ENCODE results near the gene PSEN2. TPM values are rescaled to one million over a fixed set of nuclear protein-coding genes. Genes with fewer than 3 reads are reported as not detected.
A peak's percentile ranks its signal among the peaks of the same experiment; 100 is the strongest.

Gene PSEN2
- total RNA-seq (1 to 10 TPM; 2.0 to 3.4 TPM), total RNA-seq (0.23 to 0.58 reads per million in 2 donors)

DNA sequence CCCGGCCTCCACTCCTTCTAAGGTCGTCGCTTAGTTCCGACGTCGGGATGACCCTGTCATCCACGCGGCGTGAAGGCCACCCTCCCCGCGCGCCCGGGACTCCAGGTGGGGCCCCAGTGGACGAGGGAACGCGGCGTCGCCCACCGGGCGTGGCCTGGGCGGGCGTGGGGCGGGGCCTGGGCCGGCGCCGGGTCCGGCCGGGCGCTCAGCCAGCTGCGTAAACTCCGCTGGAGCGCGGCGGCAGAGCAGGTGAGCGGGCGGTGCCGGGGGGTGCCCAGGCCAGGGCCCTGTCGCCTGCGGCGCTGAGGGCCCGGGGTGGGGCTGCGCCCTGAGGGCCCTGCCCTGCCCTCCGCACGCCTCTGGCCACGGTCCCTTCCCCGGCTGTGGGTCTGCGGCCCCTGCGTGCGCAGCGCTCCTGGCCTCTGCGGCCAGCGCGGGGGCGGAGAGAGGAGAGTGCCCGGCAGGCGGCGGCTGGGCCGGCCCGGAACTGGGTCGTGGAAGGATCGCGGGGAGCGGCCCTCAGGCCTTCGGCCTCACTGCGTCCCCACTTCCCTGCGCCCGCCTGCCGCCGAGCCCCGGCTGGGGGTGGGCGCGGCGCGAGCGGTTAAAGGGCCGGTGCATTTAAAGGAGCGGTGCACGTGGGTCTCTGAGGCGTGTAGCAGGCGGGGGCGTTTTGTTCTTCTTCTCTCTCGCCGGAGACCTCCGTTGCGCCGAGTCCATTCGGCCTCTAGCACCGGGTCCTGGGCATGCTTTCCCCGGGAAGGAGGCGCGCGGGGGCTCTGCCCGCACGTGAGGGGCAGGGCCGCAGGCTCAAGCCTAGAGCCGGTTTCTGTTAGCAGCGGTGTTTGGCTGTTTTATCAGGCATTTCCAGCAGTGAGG lies at the start of gene PSEN2:
Gene PSEN2 (plus strand): TSS at position 216 of the 879 bp plus-strand sequence. CDS start 11,292 bp downstream, outside the sequence.
- Mint-ChIP-seq H3K27me3 (peaks cover 18% of the 10 kb centered on the region), H3K4me3 (peak within 1 kb of the TSS; percentile 92), H3K27ac (no peak within 1 kb of the TSS)

DNA sequence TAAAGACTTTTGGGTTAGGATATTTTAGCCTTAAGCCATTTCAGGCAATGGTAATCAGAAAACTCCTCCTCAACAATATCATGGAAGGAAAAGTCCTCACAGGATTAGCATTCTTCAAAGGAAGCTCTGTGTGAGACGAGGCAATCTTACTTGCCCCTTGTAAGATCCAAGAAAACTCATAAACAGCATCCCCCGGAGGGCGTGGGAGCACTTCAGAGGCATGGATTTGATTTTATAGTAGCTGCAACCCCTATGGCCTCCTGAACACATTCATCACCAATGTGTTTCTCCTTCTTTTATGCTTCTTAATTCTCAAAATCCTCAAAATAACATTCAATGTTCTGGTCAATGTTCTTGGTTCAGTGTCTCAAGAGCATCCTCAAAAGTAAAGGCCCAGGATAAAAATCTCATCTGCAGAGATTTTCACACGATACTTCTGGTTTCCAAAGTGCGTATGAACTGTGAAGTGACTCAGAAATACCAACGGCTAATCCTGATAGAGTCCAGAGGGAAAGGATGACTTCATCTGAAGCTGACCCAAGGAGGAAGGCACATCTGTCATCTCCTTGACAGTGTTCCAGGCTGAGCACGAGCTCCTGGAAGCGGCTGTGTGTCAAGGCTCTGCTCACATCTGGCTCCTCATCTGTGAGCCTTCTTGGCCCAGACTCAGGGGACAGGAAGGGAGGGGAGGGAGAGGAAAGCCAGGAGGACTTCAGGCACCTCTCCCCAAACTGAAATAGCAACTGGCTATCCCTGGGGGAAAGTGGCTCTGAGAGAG lies 49.3 kb upstream of the PSEN2 start:
- no peaks in the 10 kb centered on the region for H3K36me3 Mint-ChIP-seq (ENCODE audit: low read depth)
- no peak for DNase-seq
- ATAC-seq: no peak
- H3K4me3 Mint-ChIP-seq: no peak overlapping the region
- peaks cover 20% of the 10 kb centered on the region for H3K4me1 Mint-ChIP-seq
- H3K27me3 Mint-ChIP-seq: no peaks in the 10 kb centered on the region
- no peak overlapping the region for H3K27ac Mint-ChIP-seq
- no peaks in the 10 kb centered on the region for H3K9me3 ChIP-seq (ENCODE audit: control insufficient read depth, low read length, poor library complexity, severe bottlenecking)

More for the DNA sequence above, at the start of gene PSEN2:
- no peaks in the 10 kb centered on the region for H3K9me3 ChIP-seq (ENCODE audit: control insufficient read depth, low read length, poor library complexity, severe bottlenecking)
- H3K36me3 Mint-ChIP-seq (ENCODE audit: low read depth): peaks cover 3% of the 10 kb centered on the region
- peaks cover 15% of the 10 kb centered on the region for H3K4me1 Mint-ChIP-seq
- DNase-seq (peak; percentile 23 to 48 (median 43)), ATAC-seq (peak; percentile 90)

DNA sequence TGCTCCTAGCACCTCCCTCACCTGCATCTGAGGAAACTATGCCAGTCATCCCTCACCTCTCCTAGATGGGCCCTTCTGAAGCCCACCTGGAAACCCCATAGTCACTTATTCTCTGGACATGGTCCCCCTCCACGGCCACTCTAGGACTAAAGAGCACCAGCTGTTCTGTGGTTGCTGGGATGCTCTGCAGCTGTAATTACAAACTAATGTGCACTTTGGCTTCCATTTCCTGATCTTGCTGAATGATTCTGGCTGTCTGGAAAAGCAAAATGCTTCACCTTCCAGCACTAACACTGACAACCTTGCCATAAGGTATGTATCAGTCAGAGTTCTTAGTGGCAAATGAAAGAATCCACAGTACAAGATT lies 48.7 kb upstream of the PSEN2 start:
- no peak overlapping the region for H3K4me3 Mint-ChIP-seq

DNA sequence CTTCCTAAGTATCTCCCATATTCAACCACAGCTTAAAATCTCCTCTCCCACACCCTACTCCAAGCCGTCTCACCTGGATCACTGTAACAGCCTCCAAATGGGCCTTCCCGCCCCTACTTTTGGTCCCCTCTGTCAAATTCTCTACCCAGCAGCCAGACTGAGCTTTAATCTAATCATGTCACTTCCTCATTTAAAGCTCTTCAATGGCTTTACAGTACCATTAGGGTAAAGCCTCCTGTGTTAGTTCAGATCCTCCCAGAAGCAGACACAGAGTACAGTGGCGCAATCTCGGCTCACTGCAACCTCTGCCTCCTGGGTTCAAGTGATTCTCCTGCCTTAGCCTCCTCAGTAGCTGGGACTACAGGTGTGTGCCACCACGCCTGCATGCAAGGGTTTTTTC lies 46.8 kb upstream of the PSEN2 start:
- H3K4me1 Mint-ChIP-seq: peaks cover 19% of the 10 kb centered on the region

More for the DNA sequence above, 48.7 kb upstream of the PSEN2 start:
- no peak overlapping the region for H3K27ac Mint-ChIP-seq
- H3K4me1 Mint-ChIP-seq: peaks cover 20% of the 10 kb centered on the region
- no peaks in the 10 kb centered on the region for H3K27me3 Mint-ChIP-seq
- ATAC-seq (no peak), DNase-seq (no peak)
- no peaks in the 10 kb centered on the region for H3K9me3 ChIP-seq (ENCODE audit: control insufficient read depth, low read length, poor library complexity, severe bottlenecking)
- no peaks in the 10 kb centered on the region for H3K36me3 Mint-ChIP-seq (ENCODE audit: low read depth)

DNA sequence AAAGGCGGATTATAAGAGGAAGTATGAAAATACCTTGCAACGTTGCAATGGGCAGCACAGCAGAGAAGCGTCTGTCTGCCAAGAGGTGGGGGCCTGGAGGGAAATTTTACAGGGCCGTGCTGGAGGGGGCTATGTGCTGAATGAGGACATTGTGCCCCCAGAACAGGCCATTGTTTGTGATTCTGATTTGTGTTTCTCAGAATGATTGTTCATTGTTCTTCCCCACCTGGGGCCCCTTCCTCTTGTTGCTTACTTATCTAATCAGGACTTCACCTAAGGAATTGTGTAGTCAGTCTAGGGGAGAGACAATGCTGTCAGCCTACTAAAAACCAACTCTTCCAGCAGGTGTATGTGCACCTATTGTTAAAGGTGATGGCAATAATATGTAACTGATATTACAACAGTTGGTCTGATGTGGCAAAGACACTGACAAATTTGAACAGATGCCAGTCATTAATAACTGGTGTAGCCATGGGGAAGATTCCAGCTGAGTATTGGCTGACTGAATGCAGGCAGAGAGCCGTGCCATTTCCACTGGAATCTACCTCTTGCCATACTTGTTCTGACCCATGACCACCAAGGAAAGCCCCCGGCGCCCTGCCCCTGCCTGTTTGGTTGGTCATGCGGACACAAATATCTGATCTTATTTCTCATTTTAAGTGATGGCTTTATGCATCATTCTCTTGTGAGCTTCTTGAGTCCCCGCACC lies 45.2 kb upstream of the PSEN2 start:
- H3K4me1 Mint-ChIP-seq: peaks cover 17% of the 10 kb centered on the region

More for the DNA sequence above, 46.8 kb upstream of the PSEN2 start:
- Mint-ChIP-seq H3K27ac (no peak overlapping the region), H3K4me3 (no peak overlapping the region), H3K27me3 (no peaks in the 10 kb centered on the region), H3K36me3 (ENCODE audit: low read depth) (no peaks in the 10 kb centered on the region)
- ATAC-seq (no peak), DNase-seq (no peak)
- no peaks in the 10 kb centered on the region for H3K9me3 ChIP-seq (ENCODE audit: control insufficient read depth, low read length, poor library complexity, severe bottlenecking)

DNA sequence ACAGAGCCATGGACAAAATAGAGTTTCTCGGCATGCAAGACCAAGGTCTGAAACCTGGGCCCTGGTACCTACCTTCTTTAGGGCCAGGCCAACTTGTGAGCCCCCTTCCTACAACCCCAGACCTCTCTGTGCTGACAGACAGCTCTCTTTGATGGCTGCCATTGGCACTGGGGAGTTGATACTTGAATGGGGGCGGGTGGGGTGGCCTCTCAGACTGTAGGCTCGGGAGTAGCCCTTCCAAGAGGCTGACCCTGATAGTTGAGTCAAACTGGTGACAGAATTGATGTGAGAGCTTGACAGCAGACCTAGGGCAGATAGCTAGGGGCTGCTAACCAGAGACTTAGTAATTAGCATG lies 44.7 kb upstream of the PSEN2 start:
- H3K9me3 ChIP-seq (ENCODE audit: control insufficient read depth, low read length, poor library complexity, severe bottlenecking): no peaks in the 10 kb centered on the region
- no peak for DNase-seq
- Mint-ChIP-seq H3K27ac (peak overlapping the region; percentile 53), H3K4me3 (no peak overlapping the region), H3K36me3 (ENCODE audit: low read depth) (no peaks in the 10 kb centered on the region), H3K27me3 (peaks cover 2% of the 10 kb centered on the region), H3K4me1 (peaks cover 17% of the 10 kb centered on the region)
- no peak for ATAC-seq

More for the DNA sequence above, 45.2 kb upstream of the PSEN2 start:
- ATAC-seq: no peak
- H3K4me3 Mint-ChIP-seq: no peak overlapping the region
- H3K36me3 Mint-ChIP-seq (ENCODE audit: low read depth): no peaks in the 10 kb centered on the region
- H3K27ac Mint-ChIP-seq: peak overlapping the region; percentile 53
- no peaks in the 10 kb centered on the region for H3K27me3 Mint-ChIP-seq
- DNase-seq: no peak
- no peaks in the 10 kb centered on the region for H3K9me3 ChIP-seq (ENCODE audit: control insufficient read depth, low read length, poor library complexity, severe bottlenecking)

DNA sequence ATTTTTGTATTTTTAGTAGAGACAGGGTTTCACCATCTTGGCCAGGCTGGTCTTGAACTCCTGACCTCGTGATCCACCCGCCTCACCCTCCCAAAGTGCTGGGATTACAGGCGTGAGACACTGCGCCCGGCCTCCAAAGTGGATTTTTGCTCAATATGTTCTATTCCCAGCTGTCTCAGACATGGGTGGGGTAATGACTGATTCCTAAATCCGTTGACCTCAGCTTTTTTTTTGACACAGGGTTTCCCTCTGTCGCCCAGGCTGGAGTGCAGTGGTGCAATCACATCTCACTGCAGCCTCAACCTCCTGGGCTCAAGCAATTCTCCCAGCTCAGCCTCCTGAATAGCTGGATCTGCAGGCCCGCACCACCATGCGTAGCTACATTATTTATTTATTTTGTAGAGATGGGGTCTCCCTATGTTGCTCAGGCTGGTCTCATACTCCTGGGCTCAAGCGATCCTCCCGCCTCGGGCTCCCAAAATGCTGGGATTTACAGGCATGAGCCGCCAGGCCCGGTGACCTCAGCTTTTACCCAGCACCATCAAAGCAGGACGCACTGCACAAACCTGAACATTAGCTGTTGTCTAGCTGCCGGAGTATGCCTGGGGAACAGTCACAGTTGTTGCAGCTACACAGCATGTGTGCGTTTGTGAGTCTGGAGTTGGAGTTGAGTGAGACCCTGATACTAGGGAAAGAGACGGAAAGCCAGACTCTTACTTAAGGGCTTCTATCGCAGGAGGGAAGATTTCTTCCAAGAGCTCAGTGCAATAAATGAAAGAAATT lies 43.7 kb upstream of the PSEN2 start:
- DNase-seq (no peak), ATAC-seq (no peak)
- Mint-ChIP-seq H3K27me3 (peaks cover 7% of the 10 kb centered on the region), H3K4me3 (peak overlapping the region; percentile 49), H3K27ac (peak overlapping the region; percentile 87), H3K36me3 (ENCODE audit: low read depth) (peaks cover 2% of the 10 kb centered on the region), H3K4me1 (peaks cover 17% of the 10 kb centered on the region)
- no peaks in the 10 kb centered on the region for H3K9me3 ChIP-seq (ENCODE audit: control insufficient read depth, low read length, poor library complexity, severe bottlenecking)

DNA sequence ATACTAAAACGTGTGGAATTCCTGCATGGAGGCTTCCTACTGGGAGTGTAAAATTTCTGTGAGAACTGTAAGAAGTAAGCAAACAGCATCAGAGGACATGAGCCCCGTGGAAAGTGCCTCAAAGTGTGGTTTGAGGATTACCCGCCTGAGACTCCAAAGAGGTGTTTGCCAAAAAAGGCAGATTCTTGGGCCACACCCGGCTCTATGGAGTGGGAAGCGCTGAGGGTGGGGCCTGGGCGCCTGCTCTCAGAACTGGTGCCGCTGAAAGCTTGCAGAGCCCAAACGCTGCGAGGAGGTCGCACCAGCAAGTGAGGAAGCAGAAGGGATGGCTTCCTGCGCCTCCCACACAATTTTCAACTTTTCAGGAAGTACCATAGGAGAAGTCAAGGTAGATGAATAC lies 43.0 kb upstream of the PSEN2 start:
- no peak for DNase-seq
- no peak for ATAC-seq

DNA sequence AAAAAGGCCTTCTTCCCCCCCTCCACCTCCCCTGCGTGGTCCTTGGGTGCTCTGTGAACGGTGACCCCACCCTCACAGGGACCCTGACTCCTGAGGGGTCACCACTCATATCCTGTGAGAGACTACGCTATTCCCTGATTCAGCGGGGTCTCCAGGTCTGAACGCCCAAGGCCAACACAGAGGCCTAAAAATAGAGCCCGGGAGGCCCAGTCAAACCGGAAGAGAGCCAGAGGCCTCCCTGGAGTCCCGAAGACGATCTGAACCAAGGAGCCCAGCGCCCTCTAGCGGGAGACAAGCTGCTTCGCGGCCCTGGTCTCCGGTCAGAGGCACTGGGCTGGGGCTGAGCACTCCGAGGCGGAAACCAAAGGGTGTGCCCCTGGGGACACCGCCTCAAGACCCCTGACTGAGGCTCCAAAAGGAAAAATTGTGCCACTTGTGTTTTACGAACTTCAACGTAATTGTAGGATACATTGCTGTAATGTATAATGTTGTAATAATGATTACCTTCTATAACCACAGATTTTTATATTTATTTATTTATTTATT lies 42.4 kb upstream of the PSEN2 start:
- H3K4me3 Mint-ChIP-seq: peak overlapping the region; percentile 41
- H3K36me3 Mint-ChIP-seq (ENCODE audit: low read depth): peaks cover 2% of the 10 kb centered on the region
- no peaks in the 10 kb centered on the region for H3K9me3 ChIP-seq (ENCODE audit: control insufficient read depth, low read length, poor library complexity, severe bottlenecking)
- peaks cover 17% of the 10 kb centered on the region for H3K4me1 Mint-ChIP-seq
- H3K27me3 Mint-ChIP-seq: peaks cover 7% of the 10 kb centered on the region
- peak overlapping the region; percentile 87 for H3K27ac Mint-ChIP-seq
- DNase-seq (peak; percentile 85 to 94 (median 87)), ATAC-seq (peak; percentile 99)

More for the DNA sequence above, 43.0 kb upstream of the PSEN2 start:
- Mint-ChIP-seq H3K27me3 (peaks cover 7% of the 10 kb centered on the region), H3K4me1 (peaks cover 17% of the 10 kb centered on the region), H3K4me3 (peak overlapping the region; percentile 49), H3K27ac (peak overlapping the region; percentile 87), H3K36me3 (ENCODE audit: low read depth) (peaks cover 2% of the 10 kb centered on the region)
- no peaks in the 10 kb centered on the region for H3K9me3 ChIP-seq (ENCODE audit: control insufficient read depth, low read length, poor library complexity, severe bottlenecking)

DNA sequence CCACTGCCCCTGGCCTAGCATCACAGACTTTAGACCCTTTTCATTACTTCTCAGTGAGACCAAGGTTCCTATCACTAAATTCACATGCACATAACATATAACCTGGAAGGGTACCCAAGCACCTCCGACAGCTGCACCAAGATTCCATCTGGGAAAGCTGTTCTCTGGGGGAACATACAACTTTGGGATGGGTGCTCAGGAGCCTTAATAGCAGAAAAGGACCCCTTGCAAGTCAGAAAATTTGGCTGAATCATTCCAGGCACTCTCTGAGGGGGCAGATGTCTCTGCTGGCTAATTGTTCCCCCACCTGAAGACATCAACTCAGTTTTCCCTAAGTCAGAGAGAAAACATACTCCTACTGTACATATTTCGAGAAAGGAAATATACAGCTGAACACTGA lies 41.3 kb upstream of the PSEN2 start:
- Mint-ChIP-seq H3K4me3 (peak overlapping the region; percentile 21), H3K27me3 (peaks cover 7% of the 10 kb centered on the region), H3K27ac (no peak overlapping the region), H3K36me3 (ENCODE audit: low read depth) (peaks cover 2% of the 10 kb centered on the region), H3K4me1 (peaks cover 12% of the 10 kb centered on the region)
- no peaks in the 10 kb centered on the region for H3K9me3 ChIP-seq (ENCODE audit: control insufficient read depth, low read length, poor library complexity, severe bottlenecking)
- DNase-seq (no peak), ATAC-seq (no peak)

DNA sequence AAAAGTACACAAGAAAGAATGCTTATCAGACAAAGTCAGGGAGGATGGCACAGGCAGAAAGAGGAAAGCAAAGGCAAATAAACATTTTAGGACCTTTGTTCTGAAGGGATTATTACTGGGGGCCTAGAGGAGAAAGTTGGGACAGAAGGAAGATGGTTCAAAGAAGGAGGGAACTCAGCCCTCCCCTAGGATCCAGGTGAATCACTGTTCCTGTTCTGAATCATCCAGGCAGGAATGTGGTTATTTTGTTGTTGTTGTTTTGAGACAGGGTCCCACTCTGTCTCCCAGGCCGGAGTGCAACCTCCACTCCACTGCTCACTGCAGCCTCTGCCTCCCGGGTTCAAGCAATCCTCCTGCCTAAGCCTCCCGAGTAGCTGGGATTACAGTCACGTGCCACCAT lies 38.5 kb upstream of the PSEN2 start:
- H3K4me1 Mint-ChIP-seq: peaks cover 4% of the 10 kb centered on the region
- ATAC-seq (no peak), DNase-seq (no peak)
- H3K36me3 Mint-ChIP-seq (ENCODE audit: low read depth): peaks cover 2% of the 10 kb centered on the region
- peaks cover 7% of the 10 kb centered on the region for H3K27me3 Mint-ChIP-seq
- H3K9me3 ChIP-seq (ENCODE audit: control insufficient read depth, low read length, poor library complexity, severe bottlenecking): no peaks in the 10 kb centered on the region
- H3K27ac Mint-ChIP-seq: no peak overlapping the region
- no peak overlapping the region for H3K4me3 Mint-ChIP-seq

DNA sequence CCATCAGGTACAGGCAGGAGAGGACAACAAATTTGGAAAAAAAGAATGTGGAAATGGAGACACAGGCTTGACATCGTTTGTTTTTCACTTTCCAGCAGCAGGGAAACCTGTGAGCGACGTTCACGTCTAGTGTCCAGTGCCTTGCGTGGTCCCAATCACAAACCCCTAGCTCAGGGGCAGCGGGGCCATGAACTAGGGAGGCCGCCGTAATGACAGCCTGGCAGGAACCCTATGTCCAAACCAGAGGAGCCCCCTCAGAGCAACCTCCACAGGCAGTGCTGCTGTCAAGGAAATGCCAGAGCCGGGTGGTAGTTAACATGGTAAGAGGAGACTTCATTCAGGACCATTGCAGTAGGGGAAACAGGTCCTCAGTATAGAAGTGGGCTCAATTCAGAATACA lies 37.8 kb upstream of the PSEN2 start:
- DNase-seq: no peak
- ATAC-seq: no peak
- Mint-ChIP-seq H3K4me1 (peaks cover 3% of the 10 kb centered on the region), H3K4me3 (no peak overlapping the region), H3K27ac (no peak overlapping the region), H3K27me3 (peaks cover 7% of the 10 kb centered on the region), H3K36me3 (ENCODE audit: low read depth) (peaks cover 2% of the 10 kb centered on the region)
- no peaks in the 10 kb centered on the region for H3K9me3 ChIP-seq (ENCODE audit: control insufficient read depth, low read length, poor library complexity, severe bottlenecking)
